ENCODE results near the gene COX7A2. TPM values are rescaled to one million over a fixed set of nuclear protein-coding genes. Genes with fewer than 3 reads are reported as not detected.

Gene COX7A2
- 157 and 189 TPM in 2 replicates for total RNA-seq (2014; rRNA removed; shearing (Covaris generic))

DNA sequence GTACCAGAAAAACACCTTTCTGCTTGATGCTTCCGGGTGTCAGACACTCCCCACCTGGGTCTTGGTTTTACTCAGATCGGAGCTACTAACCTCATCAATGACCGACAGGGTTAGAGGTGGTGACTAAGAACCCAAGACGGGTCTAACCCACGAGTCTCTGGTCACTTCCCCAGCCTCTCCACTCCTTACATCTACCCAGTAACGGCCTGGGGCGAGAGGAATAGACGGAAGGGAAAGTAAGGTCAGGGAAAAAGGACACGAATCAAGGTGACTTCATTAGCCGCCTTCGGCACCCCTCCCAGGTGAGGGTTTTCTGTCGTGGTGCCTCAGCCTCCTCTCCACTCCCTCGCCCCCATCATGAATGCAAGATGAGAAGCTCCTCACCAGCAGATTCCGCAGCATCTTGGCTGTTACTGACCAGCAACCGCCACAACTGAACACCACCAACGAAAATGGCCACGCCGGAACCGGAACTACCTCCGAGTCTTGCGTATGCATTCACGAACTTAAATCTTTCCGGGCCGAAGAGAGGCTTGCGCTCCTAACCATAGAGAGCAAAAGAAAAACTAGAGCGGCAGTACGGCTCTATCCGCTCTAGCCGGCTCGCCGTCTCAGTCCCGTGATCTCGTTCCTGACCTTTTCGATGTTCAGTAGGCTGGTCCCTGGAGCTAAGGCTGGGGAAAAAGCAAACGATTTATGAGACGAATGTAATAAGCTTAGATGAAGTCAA, at the start of gene COX7A2:
Gene COX7A2, minus strand, starts transcription at position 469 of the 730 bp plus-strand sequence. Its CDS starts 67 bp downstream, at position 402.
- peak; percentile 98 for DNase-seq (ENCODE audit: low spot score)
- in situ Hi-C loops (cut with HindIII; ENCODE audit: low sequenced_read_pairs) = no loop called here

- in situ Hi-C loops (cut with HindIII; ENCODE audit: low sequenced_read_pairs) = no loop called here
- DNase-seq (ENCODE audit: low spot score) = no peak
These were observed 49.0 kb upstream of the COX7A2 start for GRCh38 chr6:75292555-75292954.

- in situ Hi-C loops (cut with HindIII; ENCODE audit: low sequenced_read_pairs) = no loop called here
- DNase-seq (ENCODE audit: low spot score) = no peak
These were observed 48.1 kb upstream of the COX7A2 start for GRCh38 chr6:75291744-75292143.

GRCh38 chr6:75291331-75291730, 47.7 kb upstream of the COX7A2 start:
- in situ Hi-C loops (cut with HindIII; ENCODE audit: low sequenced_read_pairs) = no loop called here
- DNase-seq (ENCODE audit: low spot score) = no peak

DNA sequence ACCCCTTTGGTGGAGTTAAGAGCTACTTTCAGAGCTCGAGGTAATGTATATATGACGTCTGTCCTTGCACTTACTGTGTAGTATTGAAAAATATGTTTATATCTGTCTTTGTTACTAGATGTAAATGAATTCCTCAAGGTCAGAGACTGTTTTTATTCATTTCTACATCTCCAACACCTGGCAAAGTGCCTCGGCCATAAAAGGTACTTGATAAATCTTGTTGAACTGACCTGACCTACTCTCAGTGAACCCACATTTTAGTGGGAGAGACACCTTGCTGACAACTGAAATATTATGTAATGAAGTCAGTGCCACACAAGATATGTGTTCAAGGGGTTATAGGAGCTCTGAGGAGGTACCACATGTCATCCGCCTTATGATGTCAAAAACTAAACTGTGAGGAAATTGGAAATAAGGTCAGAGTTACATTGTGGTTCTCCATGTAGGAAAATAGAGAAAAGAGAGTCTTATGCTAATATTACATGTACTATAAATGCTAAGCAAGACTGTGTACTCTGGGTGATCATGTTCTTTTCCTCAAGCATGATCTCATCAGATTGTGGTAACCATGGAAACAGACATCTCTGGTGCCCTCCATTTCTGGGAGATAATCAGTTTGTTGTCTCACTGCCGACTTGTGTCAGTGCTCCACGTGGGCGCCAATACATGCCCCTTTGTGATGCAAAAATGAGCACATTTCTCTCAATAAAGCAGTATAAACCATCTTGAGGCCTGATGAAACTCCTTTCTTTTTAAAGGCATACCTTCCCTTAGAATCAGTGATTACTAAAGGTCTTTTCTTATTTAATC, 46.7 kb upstream of the COX7A2 start:
- DNase-seq (ENCODE audit: low spot score) = no peak
- in situ Hi-C loops (cut with HindIII; ENCODE audit: low sequenced_read_pairs) = no loop called here

DNA sequence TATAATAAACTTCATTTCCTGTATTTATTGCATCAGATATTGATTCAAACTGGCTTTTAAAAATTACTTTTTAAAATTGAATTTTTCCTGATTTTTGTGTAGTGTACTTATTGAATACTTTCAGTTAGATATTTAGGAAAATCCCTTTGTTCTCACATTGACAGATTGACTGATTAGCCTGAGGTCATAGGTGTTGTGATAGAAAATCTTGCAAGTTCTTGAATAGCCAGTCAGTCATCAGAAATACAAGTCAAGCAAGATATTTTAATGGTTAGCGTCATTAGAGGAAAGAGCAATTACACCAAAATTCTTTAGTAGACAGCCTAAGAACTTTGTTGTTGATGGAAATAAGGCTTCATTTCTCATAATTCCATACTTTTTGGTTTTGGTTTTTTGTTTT, 44.4 kb upstream of the COX7A2 start:
- no peak for DNase-seq (ENCODE audit: low spot score)
- in situ Hi-C loops (cut with HindIII; ENCODE audit: low sequenced_read_pairs) = no loop called here

DNA sequence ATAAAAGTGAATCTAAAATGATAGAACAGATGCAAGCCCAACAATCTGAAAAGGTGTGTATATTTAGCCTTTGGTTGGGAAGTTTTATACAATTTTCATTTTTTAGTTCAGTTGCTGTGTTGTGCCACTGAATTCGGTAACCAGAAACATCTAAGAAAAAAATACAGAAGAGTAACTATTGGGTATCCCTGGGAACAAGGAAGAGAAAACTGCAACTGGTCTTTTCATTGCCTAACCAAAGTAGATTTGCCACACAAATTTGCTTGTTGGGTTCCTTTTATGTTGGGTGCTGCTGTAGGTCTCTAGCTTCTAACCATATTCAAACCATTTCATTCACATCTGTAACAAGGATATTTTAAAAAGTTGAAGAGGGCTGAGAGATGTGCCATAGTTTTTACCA, 43.8 kb upstream of the COX7A2 start:
- DNase-seq (ENCODE audit: low spot score) = no peak
- in situ Hi-C loops (cut with HindIII; ENCODE audit: low sequenced_read_pairs) = no loop called here

GRCh38 chr6:75286955-75287354, 43.4 kb upstream of the COX7A2 start:
- DNase-seq (ENCODE audit: low spot score) = no peak
- in situ Hi-C loops (cut with HindIII; ENCODE audit: low sequenced_read_pairs) = no loop called here

- no peak for DNase-seq (ENCODE audit: low spot score)
- in situ Hi-C loops (cut with HindIII; ENCODE audit: low sequenced_read_pairs) = no loop called here
These were observed 41.7 kb upstream of the COX7A2 start for GRCh38 chr6:75285283-75285639.

DNA sequence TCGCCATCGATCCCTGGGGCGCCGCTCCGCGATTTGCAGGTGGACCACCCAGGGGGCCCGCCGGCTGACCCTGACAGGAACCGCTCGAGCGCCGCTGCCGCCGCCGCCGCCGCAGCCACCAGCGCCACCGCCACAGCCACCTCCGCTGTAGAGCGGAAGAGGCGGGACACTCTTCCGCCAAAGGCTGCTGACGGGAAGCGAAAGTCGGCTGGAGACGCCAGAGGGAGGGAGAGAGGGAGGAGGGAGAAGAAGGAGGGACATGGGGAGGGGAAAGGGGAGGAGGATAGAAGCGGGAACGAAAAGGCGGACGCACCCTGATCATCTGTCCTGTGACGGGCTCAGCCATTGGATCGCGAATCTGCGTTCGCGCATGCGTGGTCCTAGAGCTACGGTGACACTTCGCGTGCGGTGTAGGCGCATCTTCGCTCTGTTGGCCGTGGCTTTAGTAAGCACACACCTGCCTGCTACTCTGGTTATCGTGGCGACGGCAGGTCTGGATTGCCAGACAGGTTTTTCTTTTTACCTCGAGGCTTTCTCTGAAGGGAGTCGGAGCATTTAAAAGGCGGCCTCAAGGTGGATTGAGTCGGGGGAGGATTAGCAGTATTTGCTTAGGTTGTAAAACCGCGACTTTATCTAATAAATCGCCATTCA, 41.2 kb upstream of the COX7A2 start, which contains the start of gene TMEM30A:
Gene TMEM30A, minus strand, starts transcription at position 161 of the 651 bp plus-strand sequence. Its CDS starts 154 bp downstream, at position 7.
- in situ Hi-C loops (cut with HindIII; ENCODE audit: low sequenced_read_pairs) = no loop called here
- DNase-seq (ENCODE audit: low spot score) = peak; percentile 100

DNA sequence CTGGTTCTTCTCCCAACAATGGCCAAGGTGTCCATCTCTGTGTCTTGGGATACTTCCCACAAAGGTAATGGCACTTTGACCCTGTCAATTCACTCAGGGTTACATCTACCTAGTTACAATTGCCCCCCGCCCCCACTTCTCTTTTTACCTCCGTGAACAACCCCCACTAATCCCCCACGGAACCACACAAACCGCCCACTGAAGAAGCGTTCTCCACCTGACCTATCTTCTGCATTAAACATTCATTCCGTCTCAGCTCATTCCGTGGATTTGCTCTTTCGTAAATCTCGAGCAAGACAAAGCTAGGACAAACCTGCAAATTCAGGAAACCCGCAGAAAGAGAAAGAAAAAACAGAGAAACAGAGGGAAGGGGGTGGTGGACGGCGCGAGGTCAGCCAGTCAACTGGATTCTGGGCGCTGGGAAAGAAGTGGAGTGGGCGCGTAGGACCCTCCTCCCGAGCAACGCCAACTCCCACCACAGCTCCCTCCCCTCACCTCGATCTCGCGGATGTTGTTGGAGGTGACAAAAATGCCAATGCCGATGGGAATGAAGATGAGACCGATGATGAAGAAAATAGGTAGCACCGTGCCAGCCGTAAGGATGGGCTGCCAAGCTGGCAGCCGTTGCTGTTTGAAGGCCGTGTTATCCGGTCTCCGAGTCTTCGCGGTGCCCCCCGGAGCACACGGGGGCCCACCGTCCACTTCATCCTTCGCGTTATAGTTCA, 40.5 kb upstream of the COX7A2 start:
- peak; percentile 7 for DNase-seq (ENCODE audit: low spot score)

DNA sequence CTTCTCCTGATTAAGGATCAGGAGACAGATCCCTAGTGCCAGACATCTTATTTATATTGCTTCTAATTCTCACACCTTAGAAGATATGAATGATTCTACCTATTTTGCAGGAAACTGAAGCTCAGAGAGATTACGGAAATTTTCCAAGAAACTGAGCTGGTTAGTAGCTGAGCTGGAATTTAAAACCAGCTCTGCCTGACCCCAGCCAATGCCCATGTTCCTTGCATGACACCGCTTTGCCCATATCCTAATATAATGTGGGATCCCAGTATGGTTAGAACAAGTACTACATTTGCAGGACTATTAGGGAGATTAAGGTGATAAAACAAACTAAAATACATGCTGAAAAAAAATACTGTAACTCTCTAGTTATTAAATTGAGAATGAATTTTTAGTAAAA, 39.1 kb upstream of the COX7A2 start:
- no peak for DNase-seq (ENCODE audit: low spot score)
- in situ Hi-C loops (cut with HindIII; ENCODE audit: low sequenced_read_pairs) = no loop called here

More for the DNA sequence above, 40.5 kb upstream of the COX7A2 start:
- in situ Hi-C loops (cut with HindIII; ENCODE audit: low sequenced_read_pairs) = no loop called here

DNA sequence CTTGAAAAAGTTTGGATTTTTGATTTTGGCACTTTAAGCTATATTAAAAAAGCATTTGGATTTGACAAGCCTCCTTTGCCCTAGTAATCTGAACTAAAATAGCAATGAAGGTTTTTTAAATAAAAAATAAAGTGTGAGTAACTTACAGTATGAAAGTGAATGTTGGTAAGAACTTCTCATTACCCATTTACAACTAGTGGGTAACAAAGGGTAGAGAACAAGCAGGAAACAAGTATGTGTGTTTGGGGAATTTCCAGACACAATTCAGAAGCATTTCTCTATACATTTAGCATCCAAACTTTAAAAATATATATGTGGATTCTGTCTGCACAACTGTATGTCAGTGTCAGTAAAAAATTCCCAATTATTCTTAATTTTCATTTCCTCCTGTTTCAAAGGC, 38.1 kb upstream of the COX7A2 start:
- in situ Hi-C loops (cut with HindIII; ENCODE audit: low sequenced_read_pairs) = no loop called here
- DNase-seq (ENCODE audit: low spot score) = no peak

DNA sequence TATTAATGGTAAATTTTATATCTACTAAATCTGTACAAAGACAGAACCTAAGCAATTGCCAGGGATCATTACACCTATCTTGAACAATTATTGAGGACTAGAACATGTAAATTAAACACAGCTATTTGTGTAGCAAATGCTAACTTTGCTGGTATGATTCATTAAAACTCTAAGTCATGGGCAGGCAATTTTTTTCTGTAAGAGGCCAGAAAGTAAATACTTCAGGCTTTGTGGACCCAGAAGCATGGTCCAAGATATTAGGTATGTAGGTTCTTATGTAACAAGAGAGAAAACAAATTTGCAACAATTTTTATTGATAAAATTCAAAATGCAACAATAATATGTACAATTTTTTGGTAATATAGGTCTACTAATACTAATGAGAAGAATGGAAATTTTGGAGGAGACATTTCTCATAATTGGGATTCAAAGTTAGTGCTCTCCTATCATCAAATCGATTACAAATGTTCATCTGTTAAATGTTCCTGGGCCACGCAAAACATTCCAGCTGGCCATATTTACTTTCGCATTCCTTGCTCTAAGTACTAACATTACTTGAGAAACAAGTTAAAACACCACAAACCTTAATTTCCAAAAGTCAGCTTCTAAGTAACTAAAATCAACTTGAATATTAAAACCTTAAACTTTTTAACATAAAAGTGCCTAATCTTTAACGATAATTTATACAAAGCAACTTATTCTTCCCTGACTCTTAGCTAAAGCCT, 36.7 kb upstream of the COX7A2 start:
- DNase-seq (ENCODE audit: low spot score) = no peak
- in situ Hi-C loops (cut with HindIII; ENCODE audit: low sequenced_read_pairs) = no loop called here

- no peak for DNase-seq (ENCODE audit: low spot score)
- in situ Hi-C loops (cut with HindIII; ENCODE audit: low sequenced_read_pairs) = no loop called here
These were observed 35.8 kb upstream of the COX7A2 start for GRCh38 chr6:75279418-75279817.

- in situ Hi-C loops (cut with HindIII; ENCODE audit: low sequenced_read_pairs) = no loop called here
- DNase-seq (ENCODE audit: low spot score) = no peak
These were observed 35.0 kb upstream of the COX7A2 start for GRCh38 chr6:75278474-75279077.

- DNase-seq (ENCODE audit: low spot score) = no peak
- in situ Hi-C loops (cut with HindIII; ENCODE audit: low sequenced_read_pairs) = no loop called here
These were observed 31.5 kb upstream of the COX7A2 start for GRCh38 chr6:75275067-75275466.

DNA sequence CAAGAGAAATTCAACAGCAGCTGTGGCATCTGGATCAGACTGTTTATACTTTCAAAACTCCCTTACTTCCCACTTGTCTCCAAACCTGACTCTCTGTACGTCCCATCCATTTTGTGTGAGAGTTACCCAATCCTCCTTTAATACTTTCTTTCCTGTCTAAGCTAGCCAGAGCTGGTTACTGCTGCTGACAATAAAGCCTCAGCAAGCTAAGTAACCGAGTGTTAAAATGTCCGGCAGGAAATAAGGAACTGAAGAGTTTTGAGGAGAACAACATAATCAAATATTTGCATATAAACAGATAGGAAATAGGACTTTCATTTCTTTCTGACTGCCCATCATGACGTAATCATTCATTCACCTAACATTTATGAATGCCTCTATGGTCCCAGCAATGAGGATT, 29.4 kb upstream of the COX7A2 start:
- DNase-seq (ENCODE audit: low spot score) = no peak
- in situ Hi-C loops (cut with HindIII; ENCODE audit: low sequenced_read_pairs) = no loop called here
